ENCODE results near the gene IQSEC3. TPM values are rescaled to one million over a fixed set of nuclear protein-coding genes. Genes with fewer than 3 reads are reported as not detected.

The IQSEC3 gene
- total and polyA plus RNA-seq, 2 of the 13 experiments (the other 11 are each of a cell fraction or from before 2014, with no cell fraction given), result not detected

GRCh38 chr12:179885-180284 lies 113.3 kb downstream of the IQSEC3 start:
- TF ChIP-seq SP5 (CRISPR knock-in tag; IDR thresholded peaks at IDR 0.05; ENCODE audit: borderline replicate concordance, low read depth) (no peak), MLXIP (CRISPR knock-in tag; IDR thresholded peaks at IDR 0.05; ENCODE audit: borderline replicate concordance) (no peak), ZIK1 (CRISPR knock-in tag; IDR thresholded peaks at IDR 0.05; ENCODE audit: borderline replicate concordance, low read depth) (no peak), ZNF343 (CRISPR knock-in tag; IDR thresholded peaks at IDR 0.05) (no peak)
- TF ChIP-seq, protein P1, sequence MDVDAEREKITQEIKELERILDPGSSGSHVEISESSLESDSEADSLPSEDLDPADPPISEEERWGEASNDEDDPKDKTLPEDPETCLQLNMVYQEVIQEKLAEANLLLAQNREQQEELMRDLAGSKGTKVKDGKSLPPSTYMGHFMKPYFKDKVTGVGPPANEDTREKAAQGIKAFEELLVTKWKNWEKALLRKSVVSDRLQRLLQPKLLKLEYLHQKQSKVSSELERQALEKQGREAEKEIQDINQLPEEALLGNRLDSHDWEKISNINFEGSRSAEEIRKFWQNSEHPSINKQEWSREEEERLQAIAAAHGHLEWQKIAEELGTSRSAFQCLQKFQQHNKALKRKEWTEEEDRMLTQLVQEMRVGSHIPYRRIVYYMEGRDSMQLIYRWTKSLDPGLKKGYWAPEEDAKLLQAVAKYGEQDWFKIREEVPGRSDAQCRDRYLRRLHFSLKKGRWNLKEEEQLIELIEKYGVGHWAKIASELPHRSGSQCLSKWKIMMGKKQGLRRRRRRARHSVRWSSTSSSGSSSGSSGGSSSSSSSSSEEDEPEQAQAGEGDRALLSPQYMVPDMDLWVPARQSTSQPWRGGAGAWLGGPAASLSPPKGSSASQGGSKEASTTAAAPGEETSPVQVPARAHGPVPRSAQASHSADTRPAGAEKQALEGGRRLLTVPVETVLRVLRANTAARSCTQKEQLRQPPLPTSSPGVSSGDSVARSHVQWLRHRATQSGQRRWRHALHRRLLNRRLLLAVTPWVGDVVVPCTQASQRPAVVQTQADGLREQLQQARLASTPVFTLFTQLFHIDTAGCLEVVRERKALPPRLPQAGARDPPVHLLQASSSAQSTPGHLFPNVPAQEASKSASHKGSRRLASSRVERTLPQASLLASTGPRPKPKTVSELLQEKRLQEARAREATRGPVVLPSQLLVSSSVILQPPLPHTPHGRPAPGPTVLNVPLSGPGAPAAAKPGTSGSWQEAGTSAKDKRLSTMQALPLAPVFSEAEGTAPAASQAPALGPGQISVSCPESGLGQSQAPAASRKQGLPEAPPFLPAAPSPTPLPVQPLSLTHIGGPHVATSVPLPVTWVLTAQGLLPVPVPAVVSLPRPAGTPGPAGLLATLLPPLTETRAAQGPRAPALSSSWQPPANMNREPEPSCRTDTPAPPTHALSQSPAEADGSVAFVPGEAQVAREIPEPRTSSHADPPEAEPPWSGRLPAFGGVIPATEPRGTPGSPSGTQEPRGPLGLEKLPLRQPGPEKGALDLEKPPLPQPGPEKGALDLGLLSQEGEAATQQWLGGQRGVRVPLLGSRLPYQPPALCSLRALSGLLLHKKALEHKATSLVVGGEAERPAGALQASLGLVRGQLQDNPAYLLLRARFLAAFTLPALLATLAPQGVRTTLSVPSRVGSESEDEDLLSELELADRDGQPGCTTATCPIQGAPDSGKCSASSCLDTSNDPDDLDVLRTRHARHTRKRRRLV (CRISPR knock-in tag; IDR thresholded peaks at IDR 0.05), result no peak
- ATAC-seq (no peak), FAIRE-seq (no peak), DNase-seq (ENCODE audit: low spot score) (no peak)
- Histone ChIP-seq H3K9ac (ENCODE audit: insufficient read depth, low read depth, low read length) (no peak overlapping the region), H3K36me3 (replicated peaks in 1 of 2; ENCODE audit: control insufficient read depth in 1 of 2, insufficient read depth in 2 of 2, low read length in 2 of 2) (no peaks in the 10 kb centered on the region), H3K27ac (ENCODE audit: extremely low read length, insufficient read depth, low read length) (no peak overlapping the region), H3K79me2 (ENCODE audit: insufficient read depth, low read length) (no peaks in the 10 kb centered on the region), H3K4me3 (replicated peaks in 1 of 3; ENCODE audit: insufficient read depth in 1 of 3, low read depth in 2 of 3, low read length in 3 of 3) (no peak overlapping the region), H3K27me3 (ENCODE audit: control insufficient read depth in 1 of 2, insufficient read depth in 2 of 2, low read length in 2 of 2) (peaks cover 9 to 34% of the 10 kb centered on the region in 2 experiments; a peak in 4 of 5 replicates), H3K9me3 (ENCODE audit: low read length) (no peaks in the 10 kb centered on the region), H3K4me2 (ENCODE audit: low read depth, low read length) (no peak overlapping the region), H4K20me1 (ENCODE audit: insufficient read depth, low read length) (no peaks in the 10 kb centered on the region), H2AFZ (ENCODE audit: low read length) (no peak overlapping the region), H3K4me1 (ENCODE audit: insufficient read depth, low read length) (peaks cover 40% of the 10 kb centered on the region)
- in situ Hi-C loops (cut with HindIII; ENCODE audit: extremely low pct_ligation_motif_present, low pct_unique_long_range_greater_than_20kb) (no loop called here), intact Hi-C loops (cut with micrococcal nuclease; ENCODE audit: unreplicated experiment) (loop anchor here (5.0 kb wide), 1 partner anchor 32 kb away; the partner anchor contains the start of gene SLC6A12)
- 43% methylated on average over 2 of the region's 5 CpGs for WGBS (ENCODE audit: low lambda C conversion rate)
- BruUV-seq (replicated peaks), result no TSS peak
- ChIA-PET CTCF (ENCODE audit: low intra/inter-chr PET ratio, low total read pairs) (no interaction called here), POLR2A (no interaction called here)
